ENCODE measurements around the gene TOMM22.

Gene TOMM22

GRCh38 chr22:38717244-38717643 is 35.5 kb downstream of the TOMM22 start:
- no peak overlapping the region for H3K9ac ChIP-seq (ENCODE audit: low read length)
- no peak overlapping the region for H3K18ac ChIP-seq (ENCODE audit: low read depth in 1 of 2, low read length in 2 of 2)
- peaks cover 38 to 55% of the 10 kb centered on the region in 2 experiments for H3K36me3 ChIP-seq (ENCODE audit: control insufficient read depth in 1 of 2, insufficient read depth in 2 of 2, low read depth in 1 of 2, low read length in 2 of 2)
- H4K91ac ChIP-seq (ENCODE audit: low read length): no peak overlapping the region
- no peak overlapping the region for H4K8ac ChIP-seq (ENCODE audit: low read length)
- DNase-seq: no peak
- H3K23ac ChIP-seq (ENCODE audit: low read length in 2 of 2): no peak overlapping the region
- no peaks in the 10 kb centered on the region for H3K9me3 ChIP-seq (ENCODE audit: control insufficient read depth, low read length)
- H2BK120ac ChIP-seq (ENCODE audit: low read depth, low read length): no peak overlapping the region
- no peaks in the 10 kb centered on the region for H3K27me3 ChIP-seq (ENCODE audit: control insufficient read depth in 1 of 2, insufficient read depth in 1 of 2, low read length in 2 of 2)
- no peak overlapping the region for H3K27ac ChIP-seq (ENCODE audit: low read length, poor library complexity, severe bottlenecking)
- no peak overlapping the region for H3K4me2 ChIP-seq (ENCODE audit: low read length, poor library complexity, severe bottlenecking)
- no peak overlapping the region for H2AFZ ChIP-seq (ENCODE audit: low read depth, low read length)
- no peak overlapping the region for H2AK5ac ChIP-seq (ENCODE audit: low read length, severe bottlenecking)
- WGBS: 97% methylated on average over 5 of the region's 6 CpGs
- H3K79me1 ChIP-seq (replicated peaks; ENCODE audit: low read length, poor library complexity, severe bottlenecking): peaks cover 31% of the 10 kb centered on the region
- no peak overlapping the region for H2BK12ac ChIP-seq (ENCODE audit: low read length in 2 of 2)
- H3K4me3 ChIP-seq (ENCODE audit: insufficient read depth in 1 of 2, low read depth in 1 of 2, low read length in 2 of 2): no peak overlapping the region
- peaks cover 17% of the 10 kb centered on the region for H3K4me1 ChIP-seq (ENCODE audit: control insufficient read depth, insufficient read depth, low read depth, low read length)
- no peak overlapping the region for H2BK5ac ChIP-seq (ENCODE audit: low read depth, low read length, poor library complexity, severe bottlenecking)
- H2BK15ac ChIP-seq (ENCODE audit: low read depth, poor library complexity, severe bottlenecking): no peak overlapping the region
- no peak overlapping the region for H3K14ac ChIP-seq (ENCODE audit: low read length in 2 of 2)
- no peak overlapping the region for H3K4ac ChIP-seq (ENCODE audit: low read depth in 1 of 2, low read length in 2 of 2)

- Histone ChIP-seq H3K18ac (ENCODE audit: low read depth in 1 of 2, low read length in 2 of 2) (no peak overlapping the region), H2BK5ac (ENCODE audit: low read depth, low read length, poor library complexity, severe bottlenecking) (no peak overlapping the region), H2BK15ac (ENCODE audit: low read depth, poor library complexity, severe bottlenecking) (no peak overlapping the region), H3K9me3 (ENCODE audit: control insufficient read depth, low read length) (no peaks in the 10 kb centered on the region), H2AK5ac (ENCODE audit: low read length, severe bottlenecking) (no peak overlapping the region), H3K4me1 (ENCODE audit: control insufficient read depth, insufficient read depth, low read depth, low read length) (peaks cover 17% of the 10 kb centered on the region), H3K36me3 (ENCODE audit: control insufficient read depth in 1 of 2, insufficient read depth in 2 of 2, low read depth in 1 of 2, low read length in 2 of 2) (peaks cover 41 to 59% of the 10 kb centered on the region in 2 experiments), H2AFZ (ENCODE audit: low read depth, low read length) (no peak overlapping the region), H3K4me3 (ENCODE audit: insufficient read depth in 1 of 2, low read depth in 1 of 2, low read length in 2 of 2) (peak overlapping the region in 1 of 2 experiments; percentile 21), H3K27me3 (ENCODE audit: control insufficient read depth in 1 of 2, insufficient read depth in 1 of 2, low read length in 2 of 2) (no peaks in the 10 kb centered on the region), H3K14ac (ENCODE audit: low read length in 2 of 2) (no peak overlapping the region), H3K79me1 (replicated peaks; ENCODE audit: low read length, poor library complexity, severe bottlenecking) (peaks cover 34% of the 10 kb centered on the region), H3K4me2 (ENCODE audit: low read length, poor library complexity, severe bottlenecking) (no peak overlapping the region), H3K4ac (ENCODE audit: low read depth in 1 of 2, low read length in 2 of 2) (no peak overlapping the region), H3K23ac (ENCODE audit: low read length in 2 of 2) (no peak overlapping the region), H4K8ac (ENCODE audit: low read length) (no peak overlapping the region), H2BK120ac (ENCODE audit: low read depth, low read length) (no peak overlapping the region), H2BK12ac (ENCODE audit: low read length in 2 of 2) (no peak overlapping the region), H3K27ac (ENCODE audit: low read length, poor library complexity, severe bottlenecking) (no peak overlapping the region), H4K91ac (ENCODE audit: low read length) (no peak overlapping the region), H3K9ac (ENCODE audit: low read length) (peak overlapping the region; percentile 76)
- WGBS: 17% methylated on average over 6 of the region's 6 CpGs
- peak; percentile 92 for DNase-seq
Observed at GRCh38 chr22:38718414-38718813, 36.7 kb downstream of the TOMM22 start.

- Histone ChIP-seq H3K36me3 (ENCODE audit: control insufficient read depth in 1 of 2, insufficient read depth in 2 of 2, low read depth in 1 of 2, low read length in 2 of 2) (peaks cover 44 to 67% of the 10 kb centered on the region in 2 experiments), H2AK5ac (ENCODE audit: low read length, severe bottlenecking) (peak overlapping the region; percentile 44), H3K27ac (ENCODE audit: low read length, poor library complexity, severe bottlenecking) (peak overlapping the region; percentile 64), H2AFZ (ENCODE audit: low read depth, low read length) (no peak overlapping the region), H4K8ac (ENCODE audit: low read length) (no peak overlapping the region), H3K4me3 (ENCODE audit: insufficient read depth in 1 of 2, low read depth in 1 of 2, low read length in 2 of 2) (no peak overlapping the region), H3K14ac (ENCODE audit: low read length in 2 of 2) (no peak overlapping the region), H3K18ac (ENCODE audit: low read depth in 1 of 2, low read length in 2 of 2) (no peak overlapping the region), H2BK12ac (ENCODE audit: low read length in 2 of 2) (no peak overlapping the region), H3K27me3 (ENCODE audit: control insufficient read depth in 1 of 2, insufficient read depth in 1 of 2, low read length in 2 of 2) (no peaks in the 10 kb centered on the region), H3K9me3 (ENCODE audit: control insufficient read depth, low read length) (no peaks in the 10 kb centered on the region), H3K79me1 (replicated peaks; ENCODE audit: low read length, poor library complexity, severe bottlenecking) (peaks cover 38% of the 10 kb centered on the region), H3K4me1 (ENCODE audit: control insufficient read depth, insufficient read depth, low read depth, low read length) (peaks cover 15% of the 10 kb centered on the region), H2BK5ac (ENCODE audit: low read depth, low read length, poor library complexity, severe bottlenecking) (no peak overlapping the region), H3K23ac (ENCODE audit: low read length in 2 of 2) (no peak overlapping the region), H4K91ac (ENCODE audit: low read length) (no peak overlapping the region), H3K4me2 (ENCODE audit: low read length, poor library complexity, severe bottlenecking) (no peak overlapping the region), H2BK15ac (ENCODE audit: low read depth, poor library complexity, severe bottlenecking) (no peak overlapping the region), H2BK120ac (ENCODE audit: low read depth, low read length) (no peak overlapping the region), H3K9ac (ENCODE audit: low read length) (no peak overlapping the region), H3K4ac (ENCODE audit: low read depth in 1 of 2, low read length in 2 of 2) (no peak overlapping the region)
- DNase-seq: no peak
- 98% methylated on average over 6 of the region's 6 CpGs for WGBS
Observed at GRCh38 chr22:38719196-38719595, 37.4 kb downstream of the TOMM22 start.

GRCh38 chr22:38720350-38720749 is 38.6 kb downstream of the TOMM22 start:
- H2BK15ac ChIP-seq (ENCODE audit: low read depth, poor library complexity, severe bottlenecking): no peak overlapping the region
- H3K4ac ChIP-seq (ENCODE audit: low read depth in 1 of 2, low read length in 2 of 2): no peak overlapping the region
- H2BK5ac ChIP-seq (ENCODE audit: low read depth, low read length, poor library complexity, severe bottlenecking): no peak overlapping the region

More at GRCh38 chr22:38720350-38720749, 38.6 kb downstream of the TOMM22 start:
- Histone ChIP-seq H2BK12ac (ENCODE audit: low read length in 2 of 2) (no peak overlapping the region), H2BK120ac (ENCODE audit: low read depth, low read length) (no peak overlapping the region), H3K9me3 (ENCODE audit: control insufficient read depth, low read length) (no peaks in the 10 kb centered on the region), H3K14ac (ENCODE audit: low read length in 2 of 2) (no peak overlapping the region), H3K27ac (ENCODE audit: low read length, poor library complexity, severe bottlenecking) (peak overlapping the region; percentile 15), H3K4me3 (ENCODE audit: insufficient read depth in 1 of 2, low read depth in 1 of 2, low read length in 2 of 2) (no peak overlapping the region), H3K23ac (ENCODE audit: low read length in 2 of 2) (no peak overlapping the region), H3K27me3 (ENCODE audit: control insufficient read depth in 1 of 2, insufficient read depth in 1 of 2, low read length in 2 of 2) (no peaks in the 10 kb centered on the region), H3K79me1 (replicated peaks; ENCODE audit: low read length, poor library complexity, severe bottlenecking) (peaks cover 32% of the 10 kb centered on the region), H3K4me2 (ENCODE audit: low read length, poor library complexity, severe bottlenecking) (no peak overlapping the region), H4K8ac (ENCODE audit: low read length) (no peak overlapping the region), H4K91ac (ENCODE audit: low read length) (no peak overlapping the region), H2AK5ac (ENCODE audit: low read length, severe bottlenecking) (no peak overlapping the region), H2AFZ (ENCODE audit: low read depth, low read length) (no peak overlapping the region), H3K36me3 (ENCODE audit: control insufficient read depth in 1 of 2, insufficient read depth in 2 of 2, low read depth in 1 of 2, low read length in 2 of 2) (peaks cover 46 to 75% of the 10 kb centered on the region in 2 experiments), H3K18ac (ENCODE audit: low read depth in 1 of 2, low read length in 2 of 2) (no peak overlapping the region), H3K4me1 (ENCODE audit: control insufficient read depth, insufficient read depth, low read depth, low read length) (peaks cover 11% of the 10 kb centered on the region), H3K9ac (ENCODE audit: low read length) (no peak overlapping the region)
- WGBS: 100% methylated on average over 3 of the region's 3 CpGs
- DNase-seq: no peak

Measured in mesenchymal stem cell (in vitro differentiated cells and primary cell).